GM18517 (cell line): ENCODE measurements around the gene FASTKD2.
A peak's percentile ranks its signal among the peaks of the same experiment; 100 is the strongest.

Experiments
- ATAC-seq: cut with Tn5 transposase; IDR thresholded peaks from one replicate; pipeline ENCODE4 v1.9.1; 2021; ENCODE audit warnings: mild to moderate bottlenecking, moderate library complexity; ENCODE audit not compliant: unreplicated experiment

FASTKD2 gene

DNA sequence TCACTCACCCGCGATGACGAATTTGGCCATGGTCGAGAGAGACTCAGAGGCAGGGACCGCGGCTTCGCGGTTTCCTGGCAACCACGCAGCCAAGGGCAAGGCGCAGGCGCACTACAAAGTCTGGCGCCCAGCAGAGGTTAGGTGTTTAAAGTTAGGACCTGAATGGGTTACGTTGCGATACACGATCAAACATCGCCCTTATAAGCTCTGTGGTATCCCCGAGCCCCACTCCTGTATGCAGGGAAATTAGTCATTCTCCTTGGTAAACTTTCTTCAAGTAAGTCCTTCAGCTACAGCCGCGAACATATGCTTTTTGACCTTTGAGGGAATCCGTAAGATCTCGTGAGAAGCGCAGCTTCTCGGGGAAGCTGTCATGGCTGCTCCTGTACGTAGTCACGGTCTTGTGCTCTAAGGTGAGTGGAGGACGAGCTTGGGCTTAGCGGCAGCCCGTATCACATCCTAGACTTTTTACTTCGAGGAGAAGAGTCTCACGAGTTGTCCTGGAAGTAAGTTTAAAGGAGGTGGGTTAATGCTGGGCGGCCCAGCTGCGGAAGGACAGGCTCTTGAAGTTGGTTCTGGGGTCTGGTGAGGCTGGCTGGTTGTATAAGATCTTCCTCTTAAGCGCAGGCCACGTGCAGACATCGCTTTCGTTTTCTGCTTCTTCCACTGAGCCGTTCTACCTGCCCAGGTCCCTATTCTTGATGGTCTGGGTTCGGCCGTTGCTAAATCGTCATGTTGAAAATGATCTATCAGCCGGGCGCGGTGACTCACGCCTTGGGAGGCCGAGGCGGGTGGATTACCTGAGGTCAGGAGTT, at the start of gene FASTKD2, which contains the start of gene MDH1B:
Gene FASTKD2 (plus strand): TSS at position 365 of the 815 bp plus-strand sequence. CDS start 1,088 bp downstream, outside the sequence.
Gene MDH1B (minus strand): TSS at position 87 of the 815 bp plus-strand sequence. CDS start 57 bp downstream, at position 30.
- peak; percentile 91 for ATAC-seq

DNA sequence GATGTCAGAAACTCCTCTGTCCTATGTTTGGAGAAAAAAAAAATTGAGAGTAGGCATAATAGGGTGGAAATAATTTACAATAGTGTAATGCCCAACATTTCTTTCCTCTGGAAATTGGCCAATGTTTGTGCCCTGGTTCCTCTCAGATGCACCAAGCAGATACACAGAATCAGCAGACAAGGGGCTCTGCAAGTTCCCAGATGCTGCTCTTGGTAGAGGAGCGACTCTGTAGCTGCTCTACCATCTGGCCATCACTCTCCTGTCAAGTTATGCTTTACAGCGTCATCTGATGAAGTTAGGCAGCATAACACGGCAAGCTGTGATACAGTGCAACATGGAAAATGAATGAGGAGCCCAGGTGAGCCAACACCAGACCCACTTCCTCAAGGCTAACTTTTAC, 48.8 kb upstream of the FASTKD2 start:
- no peak for ATAC-seq

DNA sequence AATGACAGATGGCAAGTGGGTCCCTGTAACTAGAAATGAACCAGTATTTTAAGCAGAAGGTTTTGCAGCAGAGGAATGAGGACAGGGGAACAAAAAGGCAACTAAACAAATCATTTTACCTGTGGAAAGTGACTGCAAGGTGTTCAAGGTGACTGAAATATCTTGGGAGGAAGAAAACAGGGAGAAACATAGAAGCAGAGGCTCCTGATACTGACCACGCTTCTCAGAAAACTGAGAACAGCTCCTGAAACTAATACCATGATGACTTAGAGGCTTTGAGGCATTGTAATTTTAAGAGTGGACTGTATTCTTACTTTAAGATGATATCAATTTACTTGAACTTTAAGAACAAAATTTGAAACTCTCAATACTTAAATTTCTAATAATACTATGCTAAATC, 47.1 kb upstream of the FASTKD2 start, which contains the start of gene DYTN:
Gene DYTN (minus strand): TSS at position 101 of the 400 bp plus-strand sequence. CDS start 117 bp downstream, outside the sequence.
- ATAC-seq, result no peak

DNA sequence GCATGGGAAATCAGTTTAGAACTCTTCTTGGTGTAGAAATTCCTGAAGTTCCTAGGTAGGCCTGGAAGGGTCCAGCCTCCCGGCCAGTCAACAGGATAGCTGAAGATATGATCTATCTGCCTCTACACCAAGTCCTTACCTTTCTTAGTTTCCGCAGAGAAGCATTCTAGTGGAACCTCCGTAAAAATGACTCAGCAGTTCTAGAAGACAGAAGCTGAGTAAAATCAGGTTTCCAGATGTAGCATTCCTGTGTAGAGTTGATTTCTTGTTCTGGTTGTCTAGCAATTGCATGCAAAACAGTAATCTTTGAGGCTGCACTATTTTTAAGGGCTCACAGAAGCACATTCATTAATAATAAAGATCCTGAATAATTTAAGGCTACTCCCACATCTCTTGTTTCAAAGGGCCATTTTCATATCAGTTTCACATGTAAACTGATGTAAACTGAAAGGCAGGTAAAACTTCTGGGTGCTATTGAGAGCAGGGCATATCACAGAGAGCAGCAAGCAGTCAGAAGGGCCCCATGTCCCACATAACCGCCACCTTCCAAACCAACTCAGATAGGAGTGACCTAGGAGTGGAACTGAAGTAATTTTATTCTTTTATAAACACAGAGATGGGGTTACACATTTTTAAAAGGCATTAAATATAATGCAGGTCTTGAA, 44.0 kb upstream of the FASTKD2 start:
- ATAC-seq, result peak; percentile 84

DNA sequence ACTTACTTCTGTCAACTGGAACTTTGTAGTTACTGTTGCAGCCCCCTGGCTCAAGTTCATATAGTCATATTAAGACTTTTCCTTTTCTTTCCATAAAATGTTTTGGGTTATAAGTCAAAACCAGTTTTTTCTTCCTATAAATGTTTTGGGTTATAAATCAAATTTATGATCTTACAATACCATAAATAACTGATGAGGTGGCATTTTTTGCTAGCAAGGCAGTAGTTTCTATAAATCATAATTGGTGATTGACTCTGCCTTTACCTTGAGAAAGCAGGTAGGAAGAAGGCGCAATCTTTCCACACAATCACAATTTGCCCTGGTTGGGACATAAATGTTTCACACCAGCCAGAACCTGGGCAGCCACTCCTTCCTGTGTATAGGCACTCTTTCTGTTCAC, 42.1 kb upstream of the FASTKD2 start:
- no peak for ATAC-seq

DNA sequence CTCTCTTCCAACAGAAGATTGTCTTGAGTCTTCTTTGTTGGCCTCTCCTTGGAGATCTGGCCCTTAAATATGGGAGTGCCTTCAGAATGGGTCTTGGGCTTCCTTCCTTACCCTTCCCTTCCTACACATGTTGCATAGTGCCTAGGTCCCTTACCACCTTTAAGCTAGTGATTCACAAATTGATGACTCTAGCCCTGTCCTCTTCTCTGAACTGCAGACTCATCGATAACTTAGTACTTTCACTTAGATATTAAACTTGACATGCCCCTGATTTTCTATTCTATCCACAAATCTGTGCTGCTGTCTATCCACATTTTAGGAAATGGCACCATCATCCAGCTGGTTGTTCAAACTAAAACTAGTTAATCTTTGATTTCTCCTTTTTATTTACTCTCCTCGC, 38.1 kb upstream of the FASTKD2 start:
- ATAC-seq, result no peak

DNA sequence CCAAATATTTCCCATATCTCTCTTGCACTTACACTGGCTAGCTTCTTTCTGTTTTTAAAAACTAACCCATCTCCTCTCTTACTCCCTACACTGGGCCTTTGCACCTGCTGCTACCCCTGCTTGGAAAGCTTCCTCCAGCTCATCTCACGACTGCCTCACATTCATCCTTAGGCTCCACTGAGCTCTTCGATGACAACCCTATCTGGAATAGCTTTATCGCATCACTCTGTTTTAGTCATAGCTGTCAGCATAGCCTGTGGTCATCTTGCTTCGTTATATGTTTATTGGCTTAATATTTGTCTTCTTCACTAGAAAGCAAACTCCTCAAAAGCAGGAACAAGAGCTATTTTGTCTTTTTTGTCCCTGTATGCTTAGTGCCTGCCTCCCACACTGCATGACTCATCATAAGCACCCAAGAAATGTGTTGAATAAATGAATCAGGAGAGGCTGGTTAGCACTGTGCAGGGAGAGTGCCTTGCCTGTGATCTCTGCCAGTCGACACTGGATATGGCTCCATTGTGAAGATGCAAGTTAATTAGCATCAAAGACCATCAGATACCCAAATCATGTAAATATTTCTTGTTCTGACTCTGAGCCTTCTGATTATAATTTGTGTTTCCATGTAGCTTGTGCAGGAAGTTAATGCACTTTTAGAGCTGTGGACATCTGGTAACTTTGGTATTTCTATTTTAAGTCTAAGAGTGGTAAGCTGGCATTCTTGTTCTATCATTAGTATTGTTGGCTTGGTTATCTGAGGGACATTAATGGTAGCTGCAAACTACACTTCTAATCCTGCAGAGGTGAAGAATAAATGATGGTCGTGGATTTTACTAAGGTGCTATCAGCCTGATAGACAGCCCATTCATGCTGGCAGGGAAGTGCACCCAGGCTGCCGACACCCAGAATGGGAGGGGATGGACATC, 36.9 kb upstream of the FASTKD2 start:
- ATAC-seq, result no peak

DNA sequence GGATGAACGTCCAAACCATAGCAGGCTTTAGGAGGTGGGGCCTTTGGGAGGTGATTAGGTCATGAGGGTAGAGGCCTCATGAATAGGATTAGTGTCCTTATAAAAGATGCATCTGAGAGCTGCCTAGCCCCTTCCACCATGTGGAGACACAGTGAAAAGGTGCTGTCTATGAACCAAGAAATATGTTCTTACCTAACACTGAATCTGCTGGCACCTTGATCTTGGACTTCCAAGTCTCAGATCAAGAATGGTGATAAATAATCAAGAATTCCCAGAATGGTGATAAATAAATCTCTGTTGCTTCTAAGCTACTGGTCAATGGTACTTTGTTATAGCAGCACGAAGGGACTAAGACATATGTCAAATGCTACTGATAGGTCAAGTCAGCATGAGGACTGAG, 32.1 kb upstream of the FASTKD2 start:
- no peak for ATAC-seq

DNA sequence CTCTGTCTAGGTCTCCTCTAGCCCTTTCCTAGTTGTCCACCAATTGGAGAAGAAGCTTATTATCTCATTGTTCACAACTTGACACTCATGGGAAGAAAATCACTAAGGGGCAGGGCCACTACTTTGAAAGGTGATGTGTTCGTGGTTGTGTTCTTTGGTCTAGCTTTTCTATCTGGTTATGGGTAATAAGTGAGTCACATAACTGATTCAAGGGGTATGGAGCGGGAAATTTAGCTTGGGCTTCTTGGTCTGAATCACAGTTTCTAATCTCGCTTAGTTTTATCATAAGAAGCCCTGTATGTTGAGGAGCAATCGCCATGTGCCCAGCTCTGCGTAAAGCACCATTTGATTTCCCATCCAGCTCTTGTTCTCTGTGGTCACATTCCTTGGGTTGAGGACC, 28.5 kb upstream of the FASTKD2 start:
- no peak for ATAC-seq

DNA sequence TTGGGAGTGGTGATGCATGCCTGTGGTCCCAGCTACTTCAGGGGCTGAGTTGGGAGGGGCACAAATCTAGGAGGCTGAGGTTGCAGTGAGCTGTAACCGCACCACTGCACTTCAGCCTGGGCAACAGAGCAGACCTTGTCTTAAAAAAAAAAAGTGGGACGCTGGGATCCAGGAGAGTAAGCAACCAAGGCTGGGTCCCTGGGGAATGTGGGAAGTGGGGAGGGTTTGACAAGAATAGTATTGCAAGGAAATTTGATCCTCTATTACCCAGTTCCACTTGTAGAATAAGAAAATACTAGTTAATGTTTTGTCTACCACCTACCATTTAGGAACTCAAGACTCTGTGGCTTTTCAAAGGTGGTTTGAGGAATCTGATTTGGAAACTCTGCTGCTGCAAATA, 26.1 kb upstream of the FASTKD2 start:
- ATAC-seq, result no peak

DNA sequence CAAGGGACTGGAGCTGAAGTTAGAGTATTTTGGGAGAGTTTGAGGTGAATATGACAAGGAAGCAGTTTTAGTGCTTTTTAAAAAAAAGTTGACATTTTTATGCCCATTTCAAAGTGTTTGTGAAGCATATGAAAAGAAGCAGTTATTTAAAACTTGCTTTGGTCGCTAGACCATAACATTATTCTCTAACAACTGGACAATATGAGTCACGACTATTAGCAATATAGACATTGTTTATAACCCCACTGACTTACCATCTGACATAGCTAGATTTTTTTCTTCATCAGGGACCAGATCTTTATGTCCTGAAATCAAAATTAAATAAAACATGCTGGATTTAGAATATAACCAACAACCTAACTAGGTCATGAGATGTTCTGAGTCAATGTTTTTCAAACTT, 24.6 kb upstream of the FASTKD2 start:
- ATAC-seq, result no peak

DNA sequence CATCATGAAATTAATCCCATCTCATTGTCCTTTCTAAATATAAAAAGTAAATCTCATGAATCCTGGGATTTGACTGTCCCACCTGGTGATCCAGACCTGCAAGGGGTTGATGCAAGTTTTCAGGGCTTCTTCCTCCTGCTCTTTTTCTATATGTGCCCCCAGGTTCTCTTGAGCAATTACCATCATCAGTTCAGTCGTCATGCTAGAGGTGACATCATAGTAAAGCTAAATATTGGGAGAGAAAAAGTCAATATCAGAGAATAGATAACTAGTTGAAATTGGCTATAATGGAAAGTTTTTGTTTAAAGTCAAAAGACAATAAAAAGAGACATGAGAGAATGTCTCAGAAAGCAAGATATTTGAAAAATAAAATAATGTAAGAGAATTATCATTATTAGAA, 8.6 kb upstream of the FASTKD2 start:
- ATAC-seq, result no peak

DNA sequence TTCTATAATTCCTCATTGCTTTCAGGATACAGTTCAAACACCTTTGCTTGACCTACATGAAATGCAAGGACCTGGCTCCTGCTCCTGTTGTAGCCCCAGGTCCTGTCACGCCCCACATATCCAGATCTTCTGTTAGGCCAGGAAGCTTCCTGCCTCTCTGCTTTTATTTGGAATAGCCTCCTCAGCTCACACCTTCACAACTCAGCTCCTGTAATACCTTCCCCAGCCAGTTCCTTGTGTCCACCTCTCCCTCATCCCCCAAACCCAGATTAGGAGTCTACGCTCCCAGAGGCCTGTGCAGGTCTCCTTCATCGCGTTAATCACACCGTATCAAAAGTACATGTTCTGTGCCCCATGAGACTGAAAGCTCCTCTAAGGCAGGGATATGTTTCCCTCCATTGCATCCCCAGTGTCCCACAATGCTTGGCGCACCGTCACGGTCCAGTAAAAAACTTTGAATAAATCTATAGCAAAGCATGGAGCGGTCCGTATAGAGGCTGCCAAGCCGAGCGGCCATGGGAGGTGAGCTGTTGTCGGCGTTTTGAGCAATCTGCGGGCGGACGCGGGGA, 649 bp upstream of the FASTKD2 start:
- ATAC-seq, result peak; percentile 39

DNA sequence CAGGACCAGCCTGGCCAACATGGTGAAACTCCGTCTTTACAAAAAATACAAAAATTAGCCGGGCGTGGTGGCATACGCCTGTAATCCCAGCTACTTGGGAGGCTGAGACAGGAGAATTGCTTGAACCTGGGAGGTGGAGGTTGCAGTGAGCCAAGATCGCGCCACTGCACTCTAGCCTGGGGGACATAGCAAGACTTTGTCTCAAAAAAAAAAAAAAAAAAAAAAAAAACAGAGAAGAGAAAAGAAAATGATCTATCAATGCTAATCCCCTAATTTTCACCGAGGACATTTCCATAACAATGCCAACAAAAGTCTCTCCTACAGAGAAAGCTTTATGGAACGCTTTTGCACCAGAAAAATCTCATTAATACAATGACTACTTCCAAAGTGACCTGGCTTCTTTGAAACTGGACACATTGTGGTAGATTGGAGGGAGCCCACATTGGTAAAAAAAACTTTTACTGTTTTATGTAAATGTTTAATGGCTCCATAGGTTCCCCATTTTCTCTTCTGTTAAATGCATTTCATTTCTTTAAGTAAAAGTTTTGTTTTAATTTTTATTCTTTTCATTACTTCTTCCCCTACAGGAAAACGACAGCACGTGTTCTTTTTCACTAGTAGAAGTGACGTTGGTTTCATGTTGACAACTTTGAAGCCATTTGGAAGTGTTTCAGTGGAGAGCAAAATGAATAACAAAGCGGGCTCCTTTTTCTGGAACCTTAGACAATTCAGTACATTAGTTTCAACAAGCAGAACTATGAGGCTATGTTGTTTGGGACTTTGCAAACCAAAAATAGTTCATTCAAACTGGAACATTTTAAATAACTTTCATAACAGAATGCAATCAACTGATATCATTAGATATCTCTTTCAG, 888 bp downstream of the FASTKD2 start:
- ATAC-seq, result no peak

DNA sequence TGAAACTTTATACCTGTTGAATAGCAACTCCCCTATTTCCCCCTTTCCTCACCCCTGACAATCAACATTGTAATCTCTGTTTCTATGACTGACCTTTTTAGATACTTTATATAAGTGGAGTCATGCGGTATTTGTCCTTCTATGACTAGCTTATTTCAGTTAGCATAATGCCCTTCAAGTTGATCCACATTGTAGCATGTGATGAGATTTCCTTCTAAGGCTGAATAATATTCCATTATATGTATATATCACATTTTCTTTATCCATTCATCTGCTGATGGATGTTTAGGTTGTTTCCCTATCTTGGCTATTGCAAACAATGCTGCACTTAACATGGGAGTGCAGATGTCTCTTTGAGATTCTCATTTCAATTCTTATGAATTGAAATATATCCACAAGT, 9.5 kb downstream of the FASTKD2 start:
- ATAC-seq, result no peak

DNA sequence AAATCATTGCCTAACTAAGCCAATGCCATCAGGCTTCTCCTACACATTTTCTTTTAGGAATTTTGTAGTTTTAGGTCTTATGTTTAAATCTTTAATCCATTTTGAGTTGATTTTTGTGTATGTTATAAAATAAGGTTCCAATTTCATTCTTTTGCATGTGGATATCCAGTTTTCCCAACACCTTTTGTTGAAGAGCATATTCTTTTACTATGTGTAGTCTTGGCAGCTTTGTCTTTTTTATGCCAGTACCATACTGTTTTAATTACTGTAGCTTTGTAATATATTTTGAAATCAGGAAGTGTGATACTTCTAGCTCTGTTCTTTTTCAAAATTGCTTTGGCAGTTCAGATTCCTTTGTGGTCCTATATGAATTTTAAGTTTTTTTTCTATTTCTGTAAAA, 11.0 kb downstream of the FASTKD2 start:
- ATAC-seq, result no peak

DNA sequence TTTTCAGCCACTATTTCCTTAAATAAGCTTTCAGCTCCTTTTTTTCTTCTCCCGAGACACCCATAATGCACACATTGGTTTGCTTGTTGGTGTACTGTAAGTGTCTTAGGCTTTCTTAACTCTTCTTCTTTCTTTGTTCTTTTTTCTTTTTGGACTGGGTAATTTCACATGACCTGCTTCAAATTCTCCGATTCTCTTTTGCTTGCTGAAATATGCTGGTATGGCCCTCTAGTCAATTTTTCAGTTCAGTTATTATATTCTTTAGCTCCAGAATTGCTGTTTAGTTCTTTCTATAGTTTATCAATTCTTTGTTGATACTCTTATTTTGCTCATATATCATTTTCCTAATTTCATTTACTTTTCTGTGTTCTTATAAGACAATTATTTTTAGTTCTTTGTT, 15.3 kb downstream of the FASTKD2 start:
- ATAC-seq, result no peak

DNA sequence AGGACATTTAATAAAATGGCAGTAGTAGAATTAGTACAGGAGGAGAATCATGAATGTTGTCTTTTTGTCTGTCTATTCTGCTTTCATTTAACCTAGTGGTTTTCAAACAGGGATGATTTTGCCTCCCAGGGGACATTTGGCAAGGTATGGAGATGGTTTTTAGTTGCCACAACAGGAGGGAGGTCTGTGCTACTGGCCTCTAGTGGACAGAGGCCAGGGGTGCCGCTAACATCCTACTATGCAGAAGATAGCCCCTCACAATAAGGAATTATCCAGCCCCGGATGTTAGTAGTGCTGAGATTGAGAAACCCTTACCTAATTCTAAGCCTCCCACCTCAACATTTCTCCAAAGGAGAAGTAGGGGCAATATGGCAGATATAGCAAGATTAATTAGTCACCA, 18.3 kb downstream of the FASTKD2 start:
- no peak for ATAC-seq

DNA sequence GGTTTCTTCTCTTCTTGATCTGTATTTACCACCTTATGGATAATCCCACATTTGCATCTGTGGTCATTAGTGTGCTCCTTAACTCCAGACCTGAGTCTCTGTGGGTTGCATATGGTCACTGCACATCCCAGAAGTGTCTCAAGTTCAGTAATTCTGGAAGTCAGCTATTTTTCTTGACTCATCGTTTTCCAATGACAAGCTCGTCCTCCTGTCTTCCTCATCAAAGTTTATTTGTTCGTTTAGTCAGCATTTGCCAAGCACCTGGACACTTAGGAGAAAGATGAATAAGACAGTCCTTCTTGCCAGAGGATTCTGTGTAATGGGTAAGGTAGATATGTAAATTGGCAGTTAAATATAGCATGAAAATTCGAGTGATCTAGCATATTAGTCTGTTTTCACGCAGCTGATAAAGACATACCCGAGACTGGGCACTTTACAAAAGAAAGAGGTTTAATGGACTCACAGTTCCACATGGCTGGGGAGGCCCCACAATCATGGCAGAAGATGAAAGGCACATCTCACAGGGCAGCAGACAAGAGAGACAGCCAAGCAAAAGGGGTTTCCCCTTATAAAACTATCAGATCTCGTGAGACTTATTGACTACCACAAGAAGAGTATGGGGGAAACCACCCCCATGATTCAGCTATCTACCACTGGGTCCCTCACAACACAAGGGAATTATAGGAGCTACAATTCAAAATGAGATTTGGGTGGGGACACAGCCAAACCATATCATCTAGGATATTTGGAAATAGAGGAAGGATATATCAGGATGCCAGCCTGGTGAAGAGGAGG, 19.4 kb downstream of the FASTKD2 start:
- ATAC-seq, result no peak
